ENCODE measurements around the gene TMEM132C.

Gene TMEM132C

DNA sequence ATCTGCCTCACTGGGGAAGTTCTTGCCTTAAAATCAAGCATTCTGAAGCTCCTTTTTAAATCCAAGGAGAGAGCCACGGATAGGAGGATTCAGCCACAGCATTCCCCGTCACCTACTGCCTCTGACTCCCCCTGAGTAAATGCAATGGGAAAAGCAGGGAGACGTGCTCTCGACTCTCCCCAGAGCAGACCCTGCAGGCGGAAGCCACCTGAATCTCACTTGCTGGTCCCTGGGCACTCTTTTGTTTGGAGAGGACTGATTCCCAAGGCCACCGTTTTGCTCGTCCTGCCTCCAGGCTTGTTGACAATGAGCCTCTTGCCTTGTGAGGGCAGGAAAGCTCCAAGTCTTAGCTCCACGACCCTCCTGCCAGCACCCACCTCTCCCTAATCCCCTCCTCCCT is 352.3 kb downstream of the TMEM132C start:
- no peak for DNase-seq

- no peak for DNase-seq
Measured at GRCh38 chr12:128621304-128621703, 354.3 kb downstream of the TMEM132C start.

DNA sequence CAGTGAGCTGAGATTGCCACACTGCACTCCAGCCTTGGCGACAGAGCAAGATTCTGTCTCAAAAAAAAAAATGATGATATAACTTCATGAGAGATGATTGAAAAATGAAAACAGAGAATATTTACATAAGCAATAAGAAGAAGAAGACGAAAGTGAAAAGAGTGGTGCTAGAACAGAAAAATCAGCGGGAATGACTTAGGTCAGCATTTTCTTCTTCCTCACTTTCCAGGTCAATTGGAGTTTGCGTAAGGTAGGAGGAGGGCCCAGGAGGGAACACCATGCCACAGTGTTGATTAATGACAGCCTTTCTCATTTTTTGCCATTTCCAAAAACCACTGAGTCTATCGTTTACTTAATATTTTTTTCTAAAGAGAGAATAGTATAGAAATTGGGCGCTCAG is 356.8 kb downstream of the TMEM132C start:
- DNase-seq, result no peak

- DNase-seq, result no peak
Measured at GRCh38 chr12:128626808-128627320, 359.9 kb downstream of the TMEM132C start.

- no peak for DNase-seq
Measured at GRCh38 chr12:128627659-128628058, 360.7 kb downstream of the TMEM132C start.

DNA sequence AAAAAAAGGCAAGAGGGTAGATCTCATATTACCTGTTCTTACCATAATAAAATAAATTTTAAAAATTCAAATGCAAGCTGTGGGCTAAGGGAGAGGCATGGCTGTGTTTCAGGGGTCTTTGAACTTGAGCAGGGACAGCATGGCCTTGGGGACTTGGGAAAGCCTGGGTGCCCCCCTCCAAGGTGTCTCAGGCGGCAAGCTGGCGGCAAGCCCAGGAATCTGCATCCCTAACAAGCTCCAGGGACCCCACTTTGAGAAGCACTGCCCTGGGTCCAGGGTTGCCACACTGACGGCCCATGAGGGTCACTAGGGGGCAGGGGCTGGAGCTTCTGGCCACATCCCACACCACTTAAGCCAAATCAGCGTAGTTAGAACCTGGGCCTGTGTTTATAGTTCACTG is 363.0 kb downstream of the TMEM132C start:
- no peak for DNase-seq

DNA sequence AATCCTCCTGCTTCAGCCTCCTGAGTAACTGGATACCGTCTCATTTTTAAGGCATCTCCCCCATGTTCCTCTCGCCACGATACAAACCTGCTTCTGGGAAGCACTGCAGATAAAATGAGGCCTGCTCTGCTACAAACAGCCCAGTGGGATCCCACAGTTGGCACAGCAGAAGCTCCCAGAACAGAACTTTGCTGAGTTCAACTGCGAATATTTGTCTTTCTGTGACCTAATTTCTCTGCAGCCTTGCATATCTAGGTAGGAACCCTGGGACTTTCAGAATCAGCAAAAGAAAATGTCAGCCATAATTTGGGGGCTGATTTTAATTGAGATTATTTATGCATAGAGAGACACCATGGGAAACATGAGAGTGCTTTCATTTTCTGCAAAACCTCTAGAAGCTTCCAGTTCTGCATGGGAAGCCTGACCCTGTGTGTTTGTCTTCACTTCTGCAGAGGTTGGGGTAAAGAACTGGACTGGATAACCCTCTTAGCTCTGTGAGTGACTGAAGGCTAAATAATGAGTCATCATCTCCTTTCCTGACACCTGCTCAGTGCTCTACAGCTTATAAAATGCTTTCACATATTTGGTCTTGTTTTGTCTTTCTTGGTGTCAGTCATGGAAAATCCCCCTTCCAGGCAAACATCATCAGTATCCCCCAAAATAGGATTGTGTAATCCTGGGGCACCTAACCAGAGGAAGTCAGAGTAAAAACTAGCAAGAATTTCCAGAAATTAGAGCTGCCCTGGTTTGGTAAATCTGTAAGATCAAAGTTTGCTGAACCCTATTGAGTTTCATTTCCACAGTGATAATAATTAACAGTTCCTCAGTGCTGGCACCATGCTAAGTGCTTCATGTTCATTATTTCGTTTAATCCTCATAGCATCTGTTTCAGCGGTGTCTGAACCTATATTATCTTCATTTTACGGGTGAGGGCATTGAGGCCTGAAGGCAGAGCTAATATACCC is 371.0 kb downstream of the TMEM132C start:
- no peak for DNase-seq

GRCh38 chr12:128639089-128639488 is 372.1 kb downstream of the TMEM132C start:
- DNase-seq, result no peak

DNA sequence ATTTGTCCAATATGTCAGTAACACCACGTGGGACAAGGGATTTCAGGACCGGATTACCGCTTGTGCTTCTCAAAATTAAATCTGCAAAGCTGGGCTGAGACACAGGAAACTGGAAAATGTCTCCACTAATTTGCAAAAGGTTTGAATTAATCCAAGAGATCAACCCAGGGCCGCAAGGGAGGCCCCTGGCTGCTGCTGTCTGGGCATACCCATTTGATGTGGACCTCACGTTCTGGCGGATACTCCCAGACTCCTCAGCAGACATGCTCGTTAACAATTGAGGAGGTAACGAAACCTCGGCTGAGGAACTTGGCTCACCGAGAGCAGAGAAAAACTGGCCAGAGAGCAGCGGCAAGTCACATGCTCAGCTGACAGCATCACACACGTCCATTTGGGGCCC is 376.2 kb downstream of the TMEM132C start:
- no peak for DNase-seq

DNA sequence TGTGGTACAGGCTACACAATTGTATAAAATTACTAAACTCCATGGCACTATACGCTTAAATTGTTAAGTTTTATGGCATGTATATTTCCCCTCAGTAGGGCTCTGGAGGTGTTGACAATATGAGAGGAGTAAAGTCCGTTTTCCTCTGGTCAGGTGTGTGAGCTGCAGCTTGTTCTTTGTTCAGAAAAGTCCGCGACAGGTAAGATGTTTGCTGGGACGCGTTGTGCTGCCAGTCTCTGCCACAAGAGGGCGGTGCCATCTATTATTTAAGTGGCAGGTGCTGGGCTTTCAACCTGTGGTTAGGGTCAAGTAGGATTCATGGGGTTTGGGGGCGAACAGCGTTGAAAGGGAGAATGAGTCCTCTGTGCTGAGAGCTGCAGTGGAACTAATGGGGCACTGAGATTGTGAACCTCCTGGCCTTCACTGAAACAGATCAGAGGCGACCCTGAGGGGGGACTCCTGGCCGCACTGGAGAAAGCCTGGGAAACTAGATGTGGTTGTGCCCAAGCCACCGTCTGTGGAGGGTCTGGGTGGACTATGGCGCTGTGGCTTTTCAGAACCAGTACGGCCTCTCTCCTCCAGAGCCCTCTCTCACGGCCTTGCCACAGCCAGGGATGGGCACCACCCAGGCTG is 377.8 kb downstream of the TMEM132C start:
- DNase-seq, result no peak

GRCh38 chr12:128649902-128650301 is 382.9 kb downstream of the TMEM132C start:
- DNase-seq, result no peak

DNA sequence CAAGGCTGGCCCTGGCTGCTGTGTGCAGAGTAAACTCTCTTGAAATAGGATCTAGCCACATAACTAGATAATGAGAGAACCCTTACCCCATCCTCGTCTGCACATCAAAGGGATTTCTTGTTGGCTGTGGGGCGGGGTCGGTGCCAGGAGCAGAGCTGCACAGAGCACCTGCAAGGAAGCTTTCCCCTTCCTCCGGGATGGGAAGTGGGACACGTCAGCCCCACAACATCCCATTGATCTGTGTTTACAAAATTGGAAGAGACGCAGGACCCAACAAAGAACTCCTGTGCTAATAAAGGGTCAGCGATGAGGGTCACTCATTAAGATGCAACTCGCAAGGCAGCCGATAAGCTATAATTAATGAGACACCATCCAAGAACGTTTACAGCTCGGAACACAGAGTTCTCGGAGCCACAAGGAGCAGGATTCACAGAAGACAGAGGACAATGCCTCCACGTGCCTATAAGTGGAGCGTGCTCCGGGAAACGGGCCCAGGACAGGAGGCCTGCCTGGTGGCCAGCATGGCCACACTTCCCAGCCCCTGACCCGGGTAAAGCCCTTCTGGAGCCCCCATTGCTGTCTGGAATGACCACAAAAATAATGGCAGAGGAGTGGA is 385.3 kb downstream of the TMEM132C start:
- no peak for DNase-seq

DNA sequence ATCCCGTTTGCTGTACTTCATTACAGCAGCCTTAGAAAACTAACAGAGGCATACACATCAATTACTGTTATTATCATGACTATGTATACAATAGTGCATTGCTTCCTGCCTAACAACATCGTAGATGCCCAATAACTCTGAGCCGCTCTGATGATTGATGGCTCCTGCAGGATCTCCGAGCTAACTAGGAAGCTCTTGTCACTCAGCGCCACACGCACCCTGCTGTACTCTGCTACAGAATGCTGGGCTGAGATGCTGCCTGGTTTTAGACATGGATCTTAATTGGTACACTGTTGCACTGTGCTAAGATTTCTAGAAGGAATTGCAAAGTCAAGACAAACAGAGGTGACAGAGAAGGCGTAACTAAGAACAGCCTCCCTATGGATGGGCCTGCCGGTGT is 387.5 kb downstream of the TMEM132C start:
- no peak for DNase-seq

GRCh38 chr12:128657378-128657777 is 390.4 kb downstream of the TMEM132C start:
- DNase-seq, result no peak

DNA sequence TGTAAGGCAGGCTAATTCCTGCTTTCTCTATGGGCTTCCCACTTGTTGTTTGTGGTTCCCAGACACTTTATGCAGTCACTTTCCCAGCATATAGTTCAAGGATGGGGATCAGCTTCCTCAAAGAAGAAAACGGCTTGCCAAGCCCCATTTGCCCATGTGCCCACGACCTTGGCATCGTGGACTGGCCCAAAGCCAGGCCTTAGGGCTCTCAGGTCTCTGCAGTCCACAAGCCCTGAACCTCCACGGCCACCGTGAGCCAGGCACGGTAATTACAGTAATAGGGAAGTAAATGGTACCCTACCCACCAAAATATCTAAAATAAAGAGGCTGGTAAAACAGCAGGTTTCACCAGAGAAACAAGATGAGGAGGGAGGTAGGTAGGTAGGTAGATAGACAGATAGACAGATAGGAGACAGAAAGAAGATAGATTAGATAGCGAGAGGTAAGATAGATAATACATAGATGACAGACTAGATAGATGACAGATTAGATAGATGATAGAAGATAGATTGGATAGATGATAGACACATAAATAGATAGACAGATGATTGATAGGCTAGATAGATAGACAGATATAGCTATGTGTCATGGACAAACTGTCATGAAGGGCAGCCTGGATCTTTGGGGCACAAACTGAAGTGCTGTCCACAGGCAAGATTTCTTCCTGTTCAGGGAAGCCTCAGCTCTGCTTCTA is 393.7 kb downstream of the TMEM132C start:
- no peak for DNase-seq

GRCh38 chr12:128661226-128661569 is 394.2 kb downstream of the TMEM132C start:
- DNase-seq, result no peak

DNA sequence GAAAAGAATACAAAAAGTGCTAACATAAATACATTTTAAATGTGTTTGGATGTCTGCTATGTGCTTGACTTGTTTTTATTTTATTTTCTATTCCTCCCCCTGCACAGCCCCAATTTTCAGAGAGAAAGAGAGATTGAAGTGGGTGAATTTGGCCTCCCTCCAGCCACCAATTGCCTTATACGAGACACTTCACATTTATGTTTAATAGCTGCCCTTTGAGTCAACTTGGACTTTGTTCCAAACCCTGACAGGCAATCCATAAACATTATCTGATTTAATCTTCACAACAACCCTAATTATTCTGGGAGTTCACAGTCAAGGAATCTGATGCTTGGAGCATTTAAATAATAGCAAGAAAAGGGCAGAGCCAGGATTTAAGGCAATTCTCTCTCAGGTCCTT is 395.1 kb downstream of the TMEM132C start:
- DNase-seq, result no peak

GRCh38 chr12:128664501-128664900 is 397.5 kb downstream of the TMEM132C start:
- no peak for DNase-seq

- no peak for DNase-seq
Measured at GRCh38 chr12:128667193-128667592, 400.2 kb downstream of the TMEM132C start.

DNA sequence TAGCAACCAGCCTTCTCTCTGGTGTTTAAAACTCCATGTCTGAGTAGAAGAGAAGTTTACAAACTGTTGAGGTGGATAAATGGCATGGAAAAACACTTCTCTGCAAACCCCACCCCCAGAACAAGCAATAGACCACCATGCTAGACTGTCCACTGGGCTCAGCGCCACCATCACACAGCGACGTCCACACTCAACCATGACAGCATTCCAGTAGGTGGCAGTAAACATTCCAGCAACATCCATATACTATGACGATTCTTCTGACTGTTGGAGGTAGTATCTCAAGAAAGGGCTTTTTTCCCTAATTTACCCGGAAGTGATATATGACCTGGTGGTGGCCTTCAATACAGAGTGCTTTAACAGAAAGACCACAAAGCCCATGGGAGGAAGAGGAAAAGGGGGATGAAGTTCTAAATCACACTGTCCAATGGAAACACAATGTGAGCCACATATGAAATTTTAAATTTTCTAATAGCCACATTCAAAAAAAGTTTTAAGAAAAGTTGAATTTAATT is 404.6 kb downstream of the TMEM132C start:
- no peak for DNase-seq

DNA sequence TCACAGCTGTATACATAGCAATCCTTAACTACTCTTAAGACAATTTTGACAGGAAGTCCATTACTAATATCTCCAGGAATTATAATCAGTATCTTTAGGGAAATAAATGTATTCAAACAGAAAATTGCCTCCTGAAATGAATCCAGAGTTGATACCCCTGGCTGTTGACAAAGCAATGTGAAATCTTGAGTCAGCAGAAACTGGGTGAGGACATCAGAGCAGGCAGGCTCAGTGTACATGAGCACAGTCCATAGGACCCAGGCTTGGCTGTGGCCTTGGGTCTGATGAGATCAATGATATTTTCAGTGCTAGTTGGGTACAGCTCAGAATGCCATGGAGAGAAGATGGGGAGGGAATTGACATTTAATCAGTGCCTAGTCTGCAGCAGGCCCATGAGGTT is 405.5 kb downstream of the TMEM132C start:
- DNase-seq, result no peak

GRCh38 chr12:128672893-128673292 is 405.9 kb downstream of the TMEM132C start:
- DNase-seq, result no peak

- DNase-seq, result no peak
Measured at GRCh38 chr12:128675576-128675975, 408.6 kb downstream of the TMEM132C start.
